ENCODE data around the gene GLYATL1. TPM values are rescaled to one million over a fixed set of nuclear protein-coding genes. Genes with fewer than 3 reads are reported as not detected.

Gene GLYATL1
- total RNA-seq, 1 experiment from 2014 or later, result not detected

DNA sequence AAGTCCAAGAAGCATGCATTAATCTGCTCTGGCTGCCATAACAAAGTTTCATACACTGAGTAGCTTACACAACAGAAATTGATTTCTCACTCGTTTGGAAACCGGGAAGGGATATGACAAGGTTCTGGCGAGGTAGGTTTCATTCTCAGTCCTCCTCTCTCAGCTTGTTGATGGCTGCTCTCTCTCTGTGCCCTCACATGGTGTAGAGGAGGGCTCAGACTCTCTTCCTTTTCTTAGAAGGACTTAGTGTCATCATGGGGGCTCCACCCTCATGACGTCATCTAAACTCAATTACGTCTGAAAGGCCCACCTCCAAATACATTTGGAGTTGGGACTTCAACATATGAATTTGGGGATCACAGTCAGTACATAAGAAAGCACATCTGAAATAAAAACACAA lies 18.6 kb downstream of the GLYATL1 start:
- RAD21 ChIA-PET (ENCODE audit: low non-redundant PET in 1 of 2, low total read pairs in 2 of 2, uncharacterized antibody in 2 of 2, unreplicated experiment in 2 of 2), result no interaction called here
- H4K20me1 ChIP-seq (ENCODE audit: insufficient read depth), result no peaks in the 10 kb centered on the region
- POLR2A ChIA-PET, result no interaction called here
- no peaks in the 10 kb centered on the region for H3K9me3 ChIP-seq (ENCODE audit: control insufficient read depth in 1 of 2, insufficient read depth in 1 of 2, low read depth in 1 of 2, low read length in 2 of 2)
- H2AFZ ChIP-seq (ENCODE audit: low read depth, low read length, poor library complexity, severe bottlenecking), result no peak overlapping the region
- H3K4me2 ChIP-seq (ENCODE audit: low read length), result no peak overlapping the region
- no peaks in the 10 kb centered on the region for H3K4me1 ChIP-seq (ENCODE audit: control insufficient read depth in 1 of 2, insufficient read depth in 2 of 2, low read length in 2 of 2)
- CTCF ChIA-PET, result interaction anchor here (1.1 to 1.3 kb wide), 2 partner anchors 100 to 101 kb away, joined by 3 to 4 read pairs; no protein-coding TSS in a partner anchor
- intact Hi-C loops (cut with micrococcal nuclease), result no loop called here
- H3K27ac ChIP-seq (ENCODE audit: low read depth, low read length), result no peak overlapping the region
- no peaks in the 10 kb centered on the region for H3K36me3 ChIP-seq (ENCODE audit: control insufficient read depth in 1 of 2, insufficient read depth in 2 of 2, low read length in 2 of 2)
- no peak for ATAC-seq
- no peak for DNase-seq (ENCODE audit: low read depth, low spot score)
- no peak overlapping the region for H3K9ac ChIP-seq (ENCODE audit: low read length)
- H3K4me3 ChIP-seq (replicated peaks in 1 of 2; ENCODE audit: low read depth in 1 of 2, low read length in 2 of 2), result no peak overlapping the region
- TF ChIP-seq, protein P1, sequence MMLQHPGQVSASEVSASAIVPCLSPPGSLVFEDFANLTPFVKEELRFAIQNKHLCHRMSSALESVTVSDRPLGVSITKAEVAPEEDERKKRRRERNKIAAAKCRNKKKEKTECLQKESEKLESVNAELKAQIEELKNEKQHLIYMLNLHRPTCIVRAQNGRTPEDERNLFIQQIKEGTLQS (IDR thresholded peaks at IDR 0.05), result no peak
- no peak for TF ChIP-seq EZH2 (IDR thresholded peaks at IDR 0.05)
- TF ChIP-seq, protein P2, sequence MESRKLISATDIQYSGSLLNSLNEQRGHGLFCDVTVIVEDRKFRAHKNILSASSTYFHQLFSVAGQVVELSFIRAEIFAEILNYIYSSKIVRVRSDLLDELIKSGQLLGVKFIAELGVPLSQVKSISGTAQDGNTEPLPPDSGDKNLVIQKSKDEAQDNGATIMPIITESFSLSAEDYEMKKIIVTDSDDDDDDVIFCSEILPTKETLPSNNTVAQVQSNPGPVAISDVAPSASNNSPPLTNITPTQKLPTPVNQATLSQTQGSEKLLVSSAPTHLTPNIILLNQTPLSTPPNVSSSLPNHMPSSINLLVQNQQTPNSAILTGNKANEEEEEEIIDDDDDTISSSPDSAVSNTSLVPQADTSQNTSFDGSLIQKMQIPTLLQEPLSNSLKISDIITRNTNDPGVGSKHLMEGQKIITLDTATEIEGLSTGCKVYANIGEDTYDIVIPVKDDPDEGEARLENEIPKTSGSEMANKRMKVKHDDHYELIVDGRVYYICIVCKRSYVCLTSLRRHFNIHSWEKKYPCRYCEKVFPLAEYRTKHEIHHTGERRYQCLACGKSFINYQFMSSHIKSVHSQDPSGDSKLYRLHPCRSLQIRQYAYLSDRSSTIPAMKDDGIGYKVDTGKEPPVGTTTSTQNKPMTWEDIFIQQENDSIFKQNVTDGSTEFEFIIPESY (IDR thresholded peaks at IDR 0.05; ENCODE audit: extremely low read depth, insufficient replicate concordance, low read length), result no peak
- TF ChIP-seq YY1 (IDR thresholded peaks at IDR 0.05; ENCODE audit: extremely low read depth, insufficient replicate concordance, low read depth, low read length), result no peak
- TF ChIP-seq SP1 (IDR thresholded peaks at IDR 0.05; ENCODE audit: low read depth), result no peak
- TF ChIP-seq RAD21 (IDR thresholded peaks at IDR 0.05; ENCODE audit: low read depth), result no peak
- TF ChIP-seq EGR1 (IDR thresholded peaks at IDR 0.05; ENCODE audit: low read depth), result no peak
- TF ChIP-seq JUND (IDR thresholded peaks at IDR 0.05), result no peak
- no peak for TF ChIP-seq TCF7L2 (IDR thresholded peaks at IDR 0.05; ENCODE audit: borderline replicate concordance, extremely low read depth, insufficient read depth, insufficient read length)
- no peak for TF ChIP-seq SIN3A (IDR thresholded peaks at IDR 0.05; ENCODE audit: low read depth)
- TF ChIP-seq, protein P3, sequence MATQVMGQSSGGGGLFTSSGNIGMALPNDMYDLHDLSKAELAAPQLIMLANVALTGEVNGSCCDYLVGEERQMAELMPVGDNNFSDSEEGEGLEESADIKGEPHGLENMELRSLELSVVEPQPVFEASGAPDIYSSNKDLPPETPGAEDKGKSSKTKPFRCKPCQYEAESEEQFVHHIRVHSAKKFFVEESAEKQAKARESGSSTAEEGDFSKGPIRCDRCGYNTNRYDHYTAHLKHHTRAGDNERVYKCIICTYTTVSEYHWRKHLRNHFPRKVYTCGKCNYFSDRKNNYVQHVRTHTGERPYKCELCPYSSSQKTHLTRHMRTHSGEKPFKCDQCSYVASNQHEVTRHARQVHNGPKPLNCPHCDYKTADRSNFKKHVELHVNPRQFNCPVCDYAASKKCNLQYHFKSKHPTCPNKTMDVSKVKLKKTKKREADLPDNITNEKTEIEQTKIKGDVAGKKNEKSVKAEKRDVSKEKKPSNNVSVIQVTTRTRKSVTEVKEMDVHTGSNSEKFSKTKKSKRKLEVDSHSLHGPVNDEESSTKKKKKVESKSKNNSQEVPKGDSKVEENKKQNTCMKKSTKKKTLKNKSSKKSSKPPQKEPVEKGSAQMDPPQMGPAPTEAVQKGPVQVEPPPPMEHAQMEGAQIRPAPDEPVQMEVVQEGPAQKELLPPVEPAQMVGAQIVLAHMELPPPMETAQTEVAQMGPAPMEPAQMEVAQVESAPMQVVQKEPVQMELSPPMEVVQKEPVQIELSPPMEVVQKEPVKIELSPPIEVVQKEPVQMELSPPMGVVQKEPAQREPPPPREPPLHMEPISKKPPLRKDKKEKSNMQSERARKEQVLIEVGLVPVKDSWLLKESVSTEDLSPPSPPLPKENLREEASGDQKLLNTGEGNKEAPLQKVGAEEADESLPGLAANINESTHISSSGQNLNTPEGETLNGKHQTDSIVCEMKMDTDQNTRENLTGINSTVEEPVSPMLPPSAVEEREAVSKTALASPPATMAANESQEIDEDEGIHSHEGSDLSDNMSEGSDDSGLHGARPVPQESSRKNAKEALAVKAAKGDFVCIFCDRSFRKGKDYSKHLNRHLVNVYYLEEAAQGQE (IDR thresholded peaks at IDR 0.05; ENCODE audit: low read depth), result no peak
- TF ChIP-seq EZH2phosphoT487 (IDR thresholded peaks at IDR 0.05; ENCODE audit: borderline replicate concordance), result no peak
- no peak for TF ChIP-seq ELF1 (IDR thresholded peaks at IDR 0.05; ENCODE audit: borderline replicate concordance, low read depth)
- no TSS peak for BruUV-seq (replicated peaks)
- H3K9me2 ChIP-seq (ENCODE audit: insufficient read depth), result no peaks in the 10 kb centered on the region
- no peaks in the 10 kb centered on the region for H3K27me3 ChIP-seq (ENCODE audit: insufficient read depth, low read length)
- no peaks in the 10 kb centered on the region for H3K79me2 ChIP-seq (ENCODE audit: insufficient read depth, low read length)
